ENCODE measurements around the gene THRB.

The THRB gene

DNA sequence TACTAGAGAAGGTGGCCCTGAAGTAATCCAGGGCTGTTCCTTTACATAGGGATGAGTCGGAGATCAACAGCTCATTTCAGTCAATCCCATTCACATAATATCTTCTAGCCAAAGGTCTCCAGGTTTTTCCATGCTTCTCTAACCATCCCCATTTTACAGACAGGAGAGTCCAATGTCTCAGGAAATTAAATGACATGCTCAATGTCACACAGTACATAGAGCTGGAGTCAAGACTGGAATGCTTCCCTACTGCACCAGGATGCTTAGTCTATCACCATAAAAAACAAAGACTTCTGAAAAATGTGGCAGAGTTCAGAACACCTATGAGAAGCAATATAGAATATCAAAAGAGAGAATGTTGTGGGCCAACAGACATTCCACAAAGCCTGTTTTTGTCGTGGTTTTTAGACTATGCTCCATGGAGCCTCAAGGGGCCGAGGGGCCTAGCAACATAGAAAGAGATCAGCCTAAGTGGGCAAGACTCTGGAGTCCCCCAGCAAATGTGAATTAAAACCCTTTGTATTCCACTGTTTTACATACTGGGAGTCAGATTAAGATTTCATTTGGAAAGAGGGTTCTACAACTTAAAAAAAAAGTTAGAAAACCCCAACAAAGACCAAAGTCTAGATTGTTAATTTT lies 122.0 kb downstream of the THRB start:
- DNase-seq, result no peak

DNA sequence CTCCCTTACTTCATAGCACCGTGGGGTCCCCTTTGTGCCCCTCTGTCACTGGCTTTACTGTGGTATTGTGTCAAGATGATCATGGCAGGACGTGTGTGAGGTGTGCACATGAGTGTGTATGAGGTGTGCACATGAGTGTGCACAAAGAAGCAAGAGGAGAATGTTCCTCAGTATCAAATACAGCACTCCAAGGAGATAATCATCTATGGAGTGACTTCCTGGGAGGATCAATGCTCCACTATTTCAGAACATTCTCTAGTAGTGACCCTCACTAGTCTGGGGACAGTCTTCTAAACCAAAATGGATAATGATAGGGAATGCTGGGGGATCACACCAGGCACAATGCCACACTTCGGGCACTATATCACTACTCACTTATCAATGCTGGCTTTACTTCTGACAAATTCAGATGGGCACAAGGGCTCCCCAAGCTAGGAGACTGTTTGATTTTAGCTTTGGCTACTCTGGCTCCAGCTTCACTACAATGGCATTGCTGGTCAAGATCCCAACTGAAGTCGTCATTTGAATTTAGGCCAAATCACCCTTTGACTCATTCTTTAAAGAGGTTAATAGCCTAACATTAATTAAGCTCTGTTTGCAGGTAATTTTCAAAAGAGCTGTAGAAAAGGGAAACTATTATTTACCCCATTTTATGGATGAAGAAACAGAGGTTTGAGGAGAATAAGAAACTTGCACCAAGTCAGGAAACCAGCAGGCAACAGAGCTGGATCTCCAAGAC lies 124.1 kb downstream of the THRB start:
- DNase-seq, result no peak

DNA sequence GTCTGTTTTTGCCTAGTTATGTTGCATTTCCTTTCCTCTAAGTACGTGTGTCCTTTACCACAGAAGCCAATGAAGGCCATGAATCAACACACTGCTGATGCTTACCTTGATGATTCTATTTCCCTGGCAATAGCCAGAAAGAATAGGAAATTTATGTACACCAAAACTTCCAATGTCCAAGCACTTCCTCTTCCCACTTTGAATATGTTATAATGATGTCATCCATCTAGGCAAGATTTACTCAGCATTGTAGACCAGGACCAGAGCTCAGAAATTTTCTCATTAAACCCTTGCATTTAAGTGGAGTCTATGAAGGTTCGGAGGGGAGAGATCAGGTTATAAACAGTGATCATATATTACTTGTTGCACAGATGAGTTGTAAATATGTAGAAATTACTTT lies 126.0 kb downstream of the THRB start:
- no peak for DNase-seq

DNA sequence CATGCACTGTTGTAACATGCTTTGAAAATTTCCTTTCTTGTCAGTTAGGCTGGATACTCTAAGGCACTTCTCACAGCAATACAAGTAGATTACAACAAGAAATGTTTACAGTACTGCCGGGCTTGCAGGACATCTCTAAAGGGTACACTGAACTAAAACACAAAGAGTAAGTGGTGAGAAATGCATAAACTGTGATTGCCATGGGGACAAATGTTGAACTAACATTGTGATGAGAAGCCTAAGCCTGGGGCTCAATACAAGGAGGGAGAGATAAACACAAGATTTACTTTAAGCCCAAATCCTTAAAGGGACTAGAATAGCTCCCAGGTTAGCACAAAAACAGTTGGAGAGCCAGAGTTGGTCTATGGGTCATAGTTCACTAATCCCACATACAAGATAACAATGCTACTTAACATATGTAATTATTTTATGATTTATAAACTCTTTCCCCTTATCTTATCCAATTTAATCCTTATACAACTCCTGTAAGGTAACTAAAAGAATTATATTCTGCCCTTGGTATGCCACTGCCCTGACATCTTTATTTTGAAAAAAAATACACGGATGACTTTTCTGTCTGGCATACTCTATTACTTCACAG lies 126.9 kb downstream of the THRB start:
- no peak for DNase-seq

DNA sequence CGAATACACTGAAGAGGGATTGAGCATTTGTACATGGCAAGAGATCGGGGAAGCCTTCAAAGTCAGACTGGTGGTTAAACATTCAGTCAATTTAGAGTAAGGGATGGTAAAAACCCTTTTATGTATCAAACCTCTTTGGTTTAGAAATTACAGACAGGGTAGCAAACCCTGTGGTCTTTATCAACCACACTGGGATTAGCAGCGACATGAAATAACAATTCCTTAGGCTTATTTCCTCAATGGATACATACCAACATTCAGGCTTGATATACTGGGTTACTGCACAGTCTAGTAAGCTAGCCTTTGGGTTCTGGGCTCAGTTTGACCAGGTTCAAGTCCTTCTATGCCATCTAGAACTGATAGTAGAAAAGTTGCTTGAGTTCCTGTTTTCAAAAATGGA lies 127.4 kb downstream of the THRB start:
- DNase-seq, result no peak

DNA sequence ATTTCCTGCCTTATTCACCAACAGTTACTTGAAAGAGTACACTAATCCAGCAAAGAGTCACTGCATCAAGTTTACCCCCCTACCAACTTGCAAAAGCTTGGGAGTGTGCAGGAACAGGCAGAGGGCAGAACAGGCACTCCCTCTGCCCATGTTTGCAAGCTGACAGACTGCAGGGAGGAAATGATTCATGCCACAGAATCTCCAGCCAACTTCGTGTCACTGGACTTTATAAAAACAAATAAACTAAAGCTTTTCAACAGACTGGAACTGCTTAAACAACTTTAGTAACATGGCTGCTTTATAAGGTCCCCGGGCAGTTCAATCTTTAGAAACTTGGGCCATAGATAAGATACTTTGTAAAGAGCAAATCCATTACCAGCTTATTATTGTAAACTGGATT lies 129.5 kb downstream of the THRB start:
- DNase-seq, result no peak

DNA sequence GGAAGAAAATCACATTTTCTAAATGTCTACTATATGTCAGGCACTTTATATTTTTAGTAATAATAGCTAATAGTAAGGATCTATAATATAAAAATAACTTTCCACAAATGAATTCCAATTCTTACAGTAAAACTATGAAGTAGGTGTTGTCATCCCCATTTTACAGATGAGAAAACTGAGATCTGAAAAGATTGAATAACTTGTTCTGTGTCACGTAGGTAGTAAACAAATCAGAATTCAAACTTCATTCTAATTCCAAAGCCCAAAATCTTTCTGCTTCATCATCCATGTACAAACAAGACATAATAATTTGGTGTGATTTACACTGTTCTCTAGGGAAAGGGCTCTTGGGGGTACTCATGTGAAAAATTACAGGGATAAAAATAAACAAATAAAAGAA lies 130.3 kb downstream of the THRB start:
- DNase-seq, result no peak

DNA sequence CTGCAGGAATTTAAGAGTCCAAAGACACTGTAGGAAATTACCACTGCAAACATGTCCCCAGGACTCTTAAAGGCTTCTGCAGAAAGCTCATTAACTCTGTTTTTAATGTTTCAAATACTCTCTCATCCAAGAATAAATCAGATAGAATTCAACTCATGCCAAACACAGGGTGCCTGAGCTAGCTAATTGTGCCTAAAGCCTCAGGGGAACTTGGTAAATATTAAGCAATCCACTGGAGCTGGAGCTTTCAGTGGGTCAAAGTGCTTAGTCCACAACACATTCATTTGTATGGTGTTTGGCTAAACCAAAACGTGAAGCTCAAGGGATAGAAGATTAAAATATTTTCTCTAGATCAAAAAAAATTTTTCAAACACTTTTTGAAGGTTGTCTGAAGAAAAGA lies 131.4 kb downstream of the THRB start:
- DNase-seq, result no peak

DNA sequence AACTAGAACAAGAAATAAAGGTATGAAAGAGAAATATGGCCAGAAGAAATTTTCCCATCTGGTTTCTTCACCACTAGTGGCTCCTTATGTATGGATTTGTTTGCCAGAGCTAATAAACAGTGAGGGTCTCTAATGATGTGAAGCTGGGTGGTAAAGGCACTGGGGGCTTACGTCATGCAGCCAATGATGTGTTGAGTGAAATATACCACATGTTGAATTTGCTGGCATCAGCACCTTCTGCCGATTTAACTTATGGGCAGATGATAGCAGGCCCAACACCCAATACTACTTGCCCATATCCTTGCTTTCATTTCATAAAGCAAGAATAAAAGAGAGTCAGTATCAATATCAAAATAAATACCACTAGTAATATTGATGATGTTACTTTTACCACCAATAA lies 133.0 kb downstream of the THRB start:
- DNase-seq, result no peak

DNA sequence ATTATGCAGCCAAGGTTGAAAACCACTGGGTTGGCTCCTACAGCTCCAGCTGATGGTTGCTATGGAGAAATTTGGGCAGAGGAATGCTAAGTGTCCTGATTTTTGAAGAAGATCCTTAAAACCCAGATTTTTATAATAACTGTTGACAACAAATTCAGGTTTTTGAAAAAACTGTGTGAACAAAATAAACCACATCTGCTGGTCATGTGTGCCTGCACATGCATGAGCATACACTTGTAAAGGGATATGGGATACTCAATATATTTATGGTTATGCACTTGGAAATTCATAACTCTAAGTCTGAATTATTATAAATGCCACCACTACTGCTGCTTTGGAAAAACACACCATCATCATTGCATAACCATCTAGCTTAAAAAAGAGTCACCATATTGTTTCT lies 133.7 kb downstream of the THRB start:
- no peak for DNase-seq

DNA sequence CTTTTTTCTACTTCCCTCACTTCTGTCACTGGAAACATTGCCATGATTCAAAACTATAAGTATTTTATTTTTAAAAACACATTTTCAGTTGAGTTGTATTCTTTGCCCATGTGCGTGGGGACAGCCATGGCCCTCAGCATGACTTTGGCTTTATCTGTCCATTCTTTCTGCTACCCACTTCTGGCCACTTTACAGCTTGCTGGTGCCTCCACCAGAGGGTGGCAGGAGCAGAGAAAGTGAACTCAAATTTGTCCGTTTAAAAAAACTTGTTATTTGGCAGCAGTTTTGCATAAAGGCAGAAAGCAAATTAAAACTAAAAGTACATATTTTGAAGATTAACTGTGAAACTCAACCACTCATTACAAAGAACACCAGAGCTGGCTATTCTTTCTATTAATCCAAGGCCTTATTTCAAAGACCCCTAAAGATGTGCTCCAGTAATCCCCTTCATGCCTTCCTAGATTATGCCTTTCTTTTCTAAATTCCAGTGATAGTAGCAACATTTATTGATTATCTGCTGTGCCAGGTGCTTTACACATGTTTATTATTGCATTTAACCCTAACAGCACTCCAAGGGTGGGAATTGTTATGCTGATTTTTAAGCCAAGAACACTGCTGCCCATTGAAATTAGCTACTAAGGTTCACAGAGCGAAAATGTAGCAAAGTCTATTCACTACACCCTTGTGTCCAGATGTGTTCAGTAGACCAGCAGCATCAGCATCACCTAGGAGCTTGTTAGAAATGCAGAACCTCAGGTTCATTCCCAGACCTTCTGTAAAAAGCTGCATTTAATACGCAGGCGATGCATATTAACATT lies 134.8 kb downstream of the THRB start:
- no peak for DNase-seq

DNA sequence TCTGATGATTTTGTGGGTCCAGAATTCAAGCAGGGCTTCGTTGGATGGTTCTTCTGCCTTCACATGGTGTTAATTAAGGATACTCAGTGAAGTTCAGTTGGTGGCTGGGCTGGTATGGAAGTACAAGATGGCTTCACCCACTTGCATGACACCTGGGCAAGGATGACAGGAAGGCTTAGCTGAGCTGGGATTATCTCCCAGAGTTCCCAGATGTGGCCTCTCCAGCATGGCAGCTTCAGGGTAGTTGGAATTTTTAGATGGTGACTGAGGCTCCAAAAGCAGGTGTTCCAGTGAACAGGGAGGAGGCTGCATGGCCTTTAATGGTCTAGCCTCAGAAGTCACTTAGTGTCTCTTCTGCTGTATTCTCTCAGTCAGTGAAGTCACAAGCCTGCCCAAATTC lies 135.5 kb downstream of the THRB start:
- DNase-seq, result no peak

DNA sequence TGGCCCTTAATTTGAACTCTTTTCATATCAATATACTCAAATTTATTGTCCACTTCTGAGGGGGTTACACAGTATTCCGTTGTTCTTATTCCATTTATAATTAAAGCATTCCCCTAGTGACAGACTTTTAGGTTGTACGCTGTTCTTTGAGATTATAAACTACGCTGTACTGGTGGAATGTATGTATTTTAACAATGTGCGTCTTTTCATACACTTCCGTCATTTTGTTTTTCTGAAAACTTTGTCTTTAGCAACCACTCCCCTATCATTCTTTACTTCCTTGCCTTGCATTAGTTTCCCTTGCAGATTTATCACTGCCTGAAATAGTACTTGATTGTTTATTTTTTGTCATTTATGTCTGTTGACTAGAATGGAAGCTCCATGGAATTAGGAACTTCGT lies 137.0 kb downstream of the THRB start:
- no peak for DNase-seq

DNA sequence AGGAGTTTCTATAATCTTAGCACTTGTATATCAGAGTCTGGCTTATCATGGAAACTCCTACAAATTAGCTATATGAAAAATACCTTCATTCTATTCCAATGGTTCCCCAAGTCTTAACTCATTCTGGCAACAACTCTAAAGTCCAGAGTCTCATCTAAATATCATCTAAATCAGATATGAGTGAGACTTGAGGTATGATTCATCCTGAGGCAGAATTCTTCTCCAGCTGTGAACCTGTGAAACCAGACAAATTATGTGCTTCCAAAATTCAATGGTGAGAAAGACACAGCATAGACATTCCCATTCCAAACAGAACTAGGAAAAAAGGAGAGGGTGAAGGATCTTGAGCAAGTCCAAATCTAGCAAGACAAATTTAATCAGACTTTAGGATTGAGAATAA lies 138.8 kb downstream of the THRB start:
- DNase-seq, result no peak

DNA sequence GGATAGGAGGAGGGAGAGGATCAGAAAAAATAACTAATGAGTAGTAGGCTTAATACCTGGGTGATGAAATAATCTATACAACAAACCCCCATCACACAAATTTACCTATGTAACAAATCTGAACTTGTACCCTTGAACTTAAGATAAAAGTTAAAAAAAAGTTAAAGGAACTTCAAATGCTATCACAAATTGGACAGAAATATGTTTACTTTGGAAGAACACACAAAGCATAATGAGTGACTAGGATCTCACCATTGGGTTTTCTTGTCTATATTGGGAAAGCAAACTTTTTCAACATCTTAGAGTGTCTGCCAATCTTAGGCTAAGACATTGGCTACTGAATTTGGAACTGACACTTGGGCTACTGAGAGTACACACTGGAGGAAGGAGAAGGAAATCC lies 140.4 kb downstream of the THRB start:
- DNase-seq, result no peak

DNA sequence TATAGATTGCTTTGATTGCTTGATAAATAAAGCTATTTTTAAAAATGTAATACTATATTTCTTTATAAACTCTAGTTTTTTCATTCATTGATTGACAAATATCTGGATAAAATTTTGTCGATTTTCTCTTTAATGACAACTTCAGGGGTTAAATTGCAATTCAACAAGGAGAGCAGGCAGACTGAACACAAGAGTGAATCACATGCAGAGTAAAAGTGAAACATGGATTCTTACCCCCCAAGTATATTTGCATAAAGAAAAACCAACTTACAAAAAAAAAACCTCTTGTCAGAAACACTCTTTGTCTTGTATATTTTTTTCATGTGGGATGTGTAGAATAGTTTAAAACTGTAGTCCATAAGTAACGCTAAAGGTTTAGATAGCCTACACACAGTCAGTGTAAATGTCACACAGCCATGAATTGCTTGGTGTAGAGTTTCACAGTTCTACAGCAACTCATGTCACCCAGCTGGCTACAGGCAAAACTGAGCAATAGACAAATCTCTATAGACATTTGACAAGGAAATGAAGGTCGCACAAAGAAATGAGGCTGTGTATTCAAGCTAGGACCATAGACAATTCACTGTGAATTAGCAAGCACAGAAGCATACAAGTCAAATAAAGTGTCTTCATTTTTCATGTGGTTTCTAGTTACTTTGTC lies 141.6 kb downstream of the THRB start:
- no peak for DNase-seq

DNA sequence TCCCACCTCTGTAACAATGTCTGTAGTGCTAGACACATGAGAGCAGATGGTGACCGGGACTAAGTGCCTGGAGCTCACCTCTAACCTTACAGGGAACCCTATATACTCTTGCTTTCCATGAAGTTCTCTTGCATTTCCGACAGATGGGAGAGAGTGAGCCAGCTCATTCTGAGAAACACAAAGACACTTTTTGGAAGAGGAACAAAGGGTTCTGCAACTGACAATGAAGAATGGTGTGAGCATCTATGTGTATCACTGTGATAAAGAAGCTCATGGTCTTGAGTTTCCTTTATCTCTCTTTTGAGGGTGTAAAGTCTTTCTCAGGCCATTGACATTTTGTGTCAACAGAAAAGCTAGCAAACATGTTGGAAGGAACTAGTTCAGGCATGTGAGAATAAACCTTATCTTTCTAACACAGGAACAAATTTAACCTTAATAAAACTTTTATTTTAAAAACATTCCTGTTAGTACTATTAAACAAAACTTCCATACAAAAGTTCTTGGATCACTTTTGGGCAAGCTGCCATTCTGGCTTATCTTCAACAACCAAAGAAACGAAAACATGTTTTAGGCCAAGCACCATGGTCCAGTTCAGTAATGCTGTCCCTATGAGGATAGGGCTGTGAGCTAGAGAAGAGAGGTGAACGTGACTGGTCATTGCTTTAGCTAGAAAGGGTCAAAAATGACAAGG lies 142.7 kb downstream of the THRB start:
- DNase-seq, result no peak

DNA sequence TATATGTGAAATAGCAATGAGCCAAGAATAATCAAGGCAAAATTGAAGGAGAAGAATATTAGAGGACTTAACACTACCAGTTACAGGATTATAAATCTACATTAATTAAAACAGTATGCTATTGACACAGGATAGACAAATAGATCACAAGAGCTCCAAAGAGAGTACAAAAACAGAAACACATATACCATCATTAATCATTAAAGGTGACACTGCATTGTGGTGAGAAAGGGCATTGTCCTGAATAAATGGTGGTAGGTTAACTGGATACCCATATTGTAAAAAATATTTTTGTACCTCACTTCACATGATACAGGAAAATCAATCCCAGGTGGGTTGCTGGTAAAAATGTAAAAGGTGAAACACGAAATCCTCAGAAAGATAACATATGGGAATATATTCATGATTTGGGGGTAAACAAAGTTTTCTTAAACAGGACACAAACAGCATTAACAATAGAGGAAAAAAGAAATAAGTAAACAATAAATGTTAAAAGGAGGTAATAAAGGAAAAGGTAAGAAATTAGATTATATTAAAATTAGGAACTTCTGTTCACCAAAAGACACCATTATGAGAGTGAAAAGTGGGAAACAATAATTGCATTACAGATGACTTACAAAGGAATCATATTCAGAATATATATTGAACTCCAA lies 145.2 kb downstream of the THRB start:
- DNase-seq, result no peak

DNA sequence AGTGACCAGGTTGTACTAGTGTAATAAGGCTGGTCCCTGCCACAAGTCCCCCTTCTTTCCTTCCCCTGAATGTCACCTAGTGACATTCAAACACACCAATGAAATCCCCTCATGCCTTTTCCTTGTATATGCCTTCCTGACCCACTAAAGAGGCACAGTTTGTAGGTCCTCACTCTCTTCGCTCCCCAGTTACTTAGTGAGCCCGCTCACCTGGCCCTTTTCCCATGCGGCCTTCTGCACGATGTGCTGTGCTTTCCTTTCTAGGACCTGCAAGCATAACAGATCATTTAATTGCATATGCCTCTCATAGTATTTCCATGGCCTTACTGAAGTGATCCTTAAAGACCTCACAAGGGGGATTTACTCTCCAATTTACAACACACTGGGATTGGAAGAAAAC lies 146.3 kb downstream of the THRB start:
- DNase-seq, result no peak

DNA sequence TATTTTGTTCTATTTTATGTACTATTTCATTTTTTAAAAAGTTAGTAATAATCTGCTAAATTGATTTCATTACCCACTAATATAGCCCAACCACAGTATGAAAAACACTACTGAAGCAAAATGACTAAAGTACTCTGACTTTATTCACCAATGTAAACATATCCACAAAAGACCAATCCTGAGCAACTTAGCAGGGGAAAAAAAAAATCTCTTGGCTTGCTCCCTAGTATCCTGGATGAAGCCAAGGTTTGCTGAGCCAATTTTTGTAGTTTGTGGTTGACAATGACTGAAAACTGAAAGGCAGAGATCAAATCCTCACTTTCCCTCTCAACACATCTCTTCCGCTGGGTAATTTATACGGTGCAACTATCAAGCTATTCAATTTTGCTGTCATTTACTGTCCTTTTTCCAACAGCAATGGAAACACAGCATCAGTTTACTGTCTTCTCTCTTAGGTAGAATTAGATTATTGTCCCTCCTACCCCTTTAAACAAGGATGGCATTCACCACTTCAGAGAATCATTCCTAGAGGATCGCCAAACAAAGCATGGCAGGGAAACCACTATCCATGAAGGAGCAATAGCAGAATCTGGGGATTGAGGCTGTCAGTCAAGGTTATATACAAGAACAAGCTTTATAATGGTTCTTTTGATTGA lies 149.7 kb downstream of the THRB start:
- no peak for DNase-seq

DNA sequence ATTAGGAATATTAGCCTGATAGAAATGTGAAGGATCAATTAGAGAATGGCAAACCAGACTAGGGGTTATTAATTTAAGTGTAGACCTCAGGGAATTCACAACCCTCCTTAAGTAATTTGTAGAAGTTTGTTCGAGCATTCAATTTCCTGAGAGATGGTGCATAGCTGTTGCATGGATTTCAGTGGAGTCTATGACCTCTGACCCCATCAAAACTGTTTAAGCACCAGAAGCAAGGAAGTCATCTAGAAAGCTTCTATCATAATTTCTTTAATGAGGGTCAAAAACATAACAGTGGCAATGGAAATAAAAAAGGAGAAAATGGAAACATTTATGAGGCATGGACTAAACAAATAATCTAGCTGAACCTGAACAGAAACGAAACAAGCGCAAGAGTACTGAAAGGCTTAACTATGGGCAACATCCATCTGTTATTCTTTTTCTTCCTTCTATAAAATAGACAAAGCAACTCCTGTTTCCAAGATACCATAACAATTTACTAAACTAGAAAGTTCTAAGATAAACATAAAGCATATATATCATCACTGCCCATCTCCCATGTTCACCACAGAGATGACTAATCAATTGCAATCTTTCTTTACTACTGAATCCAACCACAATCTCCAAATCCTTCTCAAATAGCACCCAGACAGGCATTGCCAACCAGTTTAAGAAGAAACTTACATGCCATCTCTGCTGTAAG lies 151.4 kb downstream of the THRB start:
- peak; percentile 1 for DNase-seq

All from activated CD4-positive, alpha-beta T cell treated with anti-CD3 and anti-CD28 coated beads, Interleukin-2, Interleukin-6, amounts not matched to agents 100 ng/mL and 50 ng/mL, durations not matched to agents 16 hours and 8 hours (primary cell).